HG02852 (cell line): ENCODE results near the gene CCDC33.

Experiments used
- ATAC-seq: cut with Tn5 transposase; IDR thresholded peaks from one replicate; pipeline ENCODE4 v1.9.1; 2021; ENCODE audit warnings: mild to moderate bottlenecking, moderate library complexity; ENCODE audit not compliant: unreplicated experiment

The CCDC33 gene

DNA sequence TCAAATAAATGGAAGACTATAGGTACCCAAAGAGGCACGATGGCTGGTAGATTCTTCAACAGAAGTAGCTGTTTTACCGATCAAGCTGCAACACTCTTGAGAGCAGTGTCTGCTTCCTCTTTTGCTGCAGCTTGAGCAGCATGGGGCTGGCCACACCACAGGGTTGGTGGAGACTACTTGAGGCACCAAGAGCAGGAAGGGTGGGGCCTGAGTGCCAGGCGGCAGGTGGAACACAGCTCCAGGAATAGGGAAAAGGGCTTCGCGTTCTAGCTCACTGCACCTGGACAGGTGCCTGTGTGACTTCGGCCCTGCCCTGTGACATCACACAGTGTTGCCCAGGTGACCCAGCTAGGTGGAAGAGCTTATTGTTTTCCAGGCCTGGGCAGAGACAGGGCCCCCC lies at the start of gene CCDC33:
Gene CCDC33, plus strand, starts transcription at position 365 of the 400 bp plus-strand sequence. CDS start 394 bp downstream, outside the sequence.
- ATAC-seq = no peak

GRCh38 chr15:74188216-74188615 lies 47.9 kb upstream of the CCDC33 start:
- ATAC-seq = no peak

GRCh38 chr15:74191798-74192197 lies 44.3 kb upstream of the CCDC33 start:
- no peak for ATAC-seq

GRCh38 chr15:74192751-74193150 lies 43.4 kb upstream of the CCDC33 start:
- no peak for ATAC-seq

GRCh38 chr15:74193299-74193718 lies 42.8 kb upstream of the CCDC33 start:
- ATAC-seq = no peak

- ATAC-seq = no peak
Observed at GRCh38 chr15:74193905-74194304, 42.2 kb upstream of the CCDC33 start.

- no peak for ATAC-seq
Observed at GRCh38 chr15:74194572-74195559, 41.3 kb upstream of the CCDC33 start.

GRCh38 chr15:74196175-74196574 lies 40.0 kb upstream of the CCDC33 start:
- no peak for ATAC-seq

GRCh38 chr15:74197176-74197965 lies 38.8 kb upstream of the CCDC33 start:
- no peak for ATAC-seq

DNA sequence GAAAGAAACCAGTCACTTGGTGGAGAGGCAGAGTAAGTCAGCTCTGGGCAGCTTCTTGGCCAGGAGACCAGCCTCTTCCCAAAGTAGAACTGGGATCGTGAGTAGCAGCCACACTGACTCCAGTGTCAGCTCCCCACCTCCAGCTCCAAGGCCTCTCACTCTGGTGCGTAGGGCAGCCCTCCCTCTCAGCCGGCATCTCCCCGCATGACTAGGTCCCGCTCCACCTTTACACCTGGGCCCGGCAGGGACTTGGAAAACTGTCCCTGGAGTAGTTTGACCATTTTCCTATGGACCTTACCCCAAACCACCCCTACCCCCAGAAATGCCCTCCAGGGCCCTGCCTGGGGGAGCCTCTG lies 36.9 kb upstream of the CCDC33 start:
- no peak for ATAC-seq

DNA sequence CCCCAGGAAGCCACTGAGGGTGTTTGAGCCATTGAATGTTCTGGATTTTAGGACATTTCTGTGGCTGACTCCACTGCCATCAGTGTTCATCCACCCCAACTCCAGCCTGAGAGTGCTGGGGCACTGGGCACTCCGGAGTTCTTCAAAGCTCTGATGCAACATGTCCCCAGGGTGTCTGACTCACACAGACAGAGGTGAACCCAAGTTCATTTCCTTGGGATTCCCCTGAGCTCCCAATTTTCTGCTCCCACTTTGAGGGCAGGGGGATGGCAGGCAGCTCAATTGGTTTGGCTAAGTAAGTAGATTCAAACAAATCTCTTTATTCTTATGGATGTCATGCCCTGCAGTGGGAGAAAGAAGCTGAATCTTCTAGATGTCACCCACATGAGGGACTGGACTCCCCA lies 35.7 kb upstream of the CCDC33 start:
- ATAC-seq = no peak

DNA sequence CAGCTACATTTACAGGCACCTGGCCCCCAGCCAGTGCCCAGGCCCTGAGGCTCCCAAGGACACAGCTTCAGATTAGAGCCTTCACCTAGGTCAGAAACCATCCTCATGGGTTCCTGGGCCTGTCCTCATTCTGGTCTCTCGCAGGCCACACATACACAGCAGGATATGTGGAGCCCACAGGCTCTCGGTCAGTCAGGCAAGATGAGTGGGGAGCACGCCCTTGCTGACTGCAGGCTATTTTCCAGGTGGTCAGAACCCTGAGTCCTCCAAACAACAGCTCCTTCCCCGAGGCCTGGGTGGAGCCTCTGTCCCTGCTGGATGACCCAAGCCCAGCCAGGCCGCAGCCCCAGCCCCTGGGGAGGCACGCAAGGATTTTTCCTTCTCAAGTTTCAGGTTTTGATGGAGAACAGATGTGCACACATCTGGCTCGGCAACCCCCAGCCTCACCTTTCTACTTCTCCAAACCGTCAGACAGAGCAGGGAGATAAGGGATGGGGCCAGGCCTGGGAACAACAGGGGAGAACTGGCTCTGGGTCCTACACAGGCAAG lies 35.2 kb upstream of the CCDC33 start:
- ATAC-seq = no peak

GRCh38 chr15:74201710-74202420 lies 34.3 kb upstream of the CCDC33 start:
- ATAC-seq = no peak

DNA sequence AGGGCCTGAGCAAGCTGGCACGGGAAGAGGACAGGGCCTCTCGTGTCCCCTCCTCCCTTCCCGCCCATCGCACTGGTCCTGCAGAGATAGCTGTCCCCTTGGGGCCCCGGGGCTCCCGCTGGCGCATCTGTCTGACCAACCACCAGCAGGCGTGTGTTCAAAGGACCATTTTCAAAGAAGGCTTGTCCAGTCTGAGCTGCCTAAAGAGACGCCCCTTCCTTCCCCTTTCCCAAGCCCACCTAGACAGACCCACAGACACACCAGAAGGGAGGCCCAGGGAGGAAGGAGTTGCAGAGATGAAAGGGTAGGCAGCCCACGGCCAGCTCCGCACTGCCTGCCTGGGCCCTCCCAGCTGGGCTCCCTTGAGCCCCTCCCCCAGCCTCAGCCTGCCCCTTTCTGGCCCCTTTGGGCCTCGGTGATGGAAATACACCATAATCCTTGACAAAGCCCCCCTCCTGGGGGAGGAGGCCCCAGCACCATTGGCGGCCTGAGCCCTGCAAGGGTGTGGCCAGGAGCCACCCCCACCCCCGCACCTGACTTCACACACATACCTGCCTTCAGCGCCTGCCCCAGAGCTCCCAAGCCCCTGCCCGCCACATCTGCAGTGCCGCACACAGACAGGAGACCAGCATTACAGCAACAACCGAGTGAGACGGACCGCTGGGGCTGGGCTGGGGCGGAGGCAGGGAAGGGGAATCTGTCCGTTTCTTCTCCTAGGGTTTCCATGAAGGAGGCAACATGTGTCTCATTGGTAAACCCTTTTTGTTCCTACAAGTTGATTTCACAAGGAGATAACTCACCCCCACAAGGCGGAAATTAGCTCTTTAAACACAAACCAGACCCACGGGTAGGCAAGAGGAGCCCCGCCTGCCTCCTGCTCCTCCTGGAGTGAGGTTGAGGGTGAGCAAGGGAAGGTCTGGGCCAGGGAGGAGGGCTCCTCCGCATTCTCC lies 33.4 kb upstream of the CCDC33 start, which contains the start of gene STRA6:
Gene STRA6, minus strand, starts transcription at position 336 of the 950 bp plus-strand sequence. CDS start 520 bp downstream, outside the sequence.
- ATAC-seq = no peak

DNA sequence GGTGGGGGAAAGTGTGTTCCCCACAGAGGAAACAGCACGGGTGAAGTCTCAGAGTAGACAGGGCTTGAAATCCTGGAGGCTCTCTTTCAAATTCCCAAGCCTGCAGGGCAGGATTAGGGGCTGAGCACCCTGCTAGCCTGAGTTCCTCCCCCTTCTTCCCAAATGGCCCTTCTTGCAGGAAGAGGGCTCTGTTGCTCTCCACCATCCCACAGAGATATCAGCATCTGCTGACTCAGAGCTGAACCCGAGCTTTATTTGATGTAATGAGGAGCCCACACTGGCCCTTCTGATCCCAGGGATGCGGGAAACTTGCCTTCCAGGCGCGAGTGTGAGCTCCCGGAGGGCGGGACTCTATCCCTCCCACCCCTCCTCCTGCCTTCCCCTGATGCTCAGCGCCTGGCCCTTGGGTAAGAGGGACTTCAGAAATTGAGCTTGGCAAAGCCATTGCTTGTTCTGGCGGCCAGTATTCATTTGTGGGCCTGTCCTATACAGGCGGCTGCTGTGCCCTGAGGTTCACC lies 32.2 kb upstream of the CCDC33 start:
- no peak for ATAC-seq

DNA sequence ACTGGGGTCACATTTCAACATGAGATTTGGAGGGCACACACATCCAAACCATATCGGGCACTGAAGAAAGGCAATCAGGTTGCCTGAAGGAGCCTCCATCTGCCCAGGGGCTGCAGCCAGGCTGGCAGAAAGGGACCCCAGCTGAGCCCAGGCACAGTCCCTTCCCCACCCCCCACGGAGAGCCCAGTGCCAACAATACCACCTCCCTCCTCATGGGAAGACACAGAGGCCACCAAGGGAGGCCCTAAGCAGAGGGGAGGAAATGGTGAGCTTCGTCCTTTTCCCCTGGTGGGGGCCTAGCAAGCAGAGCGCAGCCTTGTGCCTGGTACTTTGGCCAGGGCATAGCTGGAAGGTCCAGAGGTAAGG lies 30.6 kb upstream of the CCDC33 start:
- ATAC-seq = no peak

DNA sequence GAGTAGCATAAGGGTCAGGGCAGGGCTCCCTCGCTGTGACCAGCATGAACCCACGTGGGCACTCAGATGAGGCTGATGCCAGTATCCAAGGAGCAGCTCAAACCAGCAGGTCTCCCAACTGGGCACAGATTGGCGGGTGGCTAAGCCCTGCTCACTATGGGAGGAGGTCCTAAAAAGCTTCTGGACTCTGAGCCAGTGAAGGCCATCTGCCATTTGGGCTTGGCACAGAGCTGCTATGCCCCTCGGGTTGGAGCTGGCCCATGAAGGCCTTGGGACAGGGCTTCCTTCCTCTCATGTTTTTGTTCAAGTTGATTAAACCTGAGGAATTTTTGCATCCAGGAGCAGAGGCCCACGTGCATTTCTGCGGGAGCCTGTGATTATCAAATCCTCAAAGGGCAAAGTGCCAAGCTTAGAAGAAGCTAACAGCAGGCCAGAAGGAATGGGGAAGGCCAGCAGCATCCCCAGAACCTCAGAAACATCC lies 29.3 kb upstream of the CCDC33 start:
- no peak for ATAC-seq

DNA sequence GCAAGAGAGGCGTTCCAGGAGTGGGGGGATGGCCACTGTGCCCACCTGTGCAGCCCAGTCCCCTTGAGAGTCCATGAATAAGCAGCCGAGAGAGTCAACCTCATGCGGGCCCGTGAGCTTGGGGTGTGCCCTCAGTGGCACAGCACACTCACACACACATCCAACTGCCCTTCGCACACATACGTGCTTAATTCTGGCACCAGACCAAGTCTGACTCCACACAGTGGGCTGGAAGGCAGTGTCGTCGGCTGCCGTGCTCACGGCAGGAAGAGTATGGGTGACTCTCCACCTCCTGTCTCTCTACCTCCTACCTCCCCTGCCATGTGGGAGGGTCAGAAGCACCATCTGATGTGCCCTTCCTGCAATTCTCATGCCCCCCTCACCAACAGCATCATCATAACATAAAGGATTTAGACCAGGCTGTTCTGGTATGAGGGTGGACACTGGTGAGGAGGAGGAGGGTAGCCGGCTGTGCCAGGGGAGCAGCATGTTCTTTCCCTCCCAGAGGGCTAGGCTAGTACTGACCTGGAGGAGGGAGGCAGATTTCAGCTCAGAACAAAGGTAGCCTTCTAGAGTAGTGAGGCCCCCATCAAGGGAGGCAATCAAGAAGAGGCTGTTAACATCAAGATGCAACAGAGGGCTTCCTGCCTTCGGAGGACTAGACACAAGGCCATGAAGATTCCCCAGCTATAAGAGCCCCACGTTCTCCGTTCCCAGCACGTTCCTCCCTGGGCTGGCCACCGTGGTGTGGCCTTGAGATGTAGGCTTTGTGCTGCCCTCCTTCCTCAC lies 28.3 kb upstream of the CCDC33 start:
- ATAC-seq = no peak

DNA sequence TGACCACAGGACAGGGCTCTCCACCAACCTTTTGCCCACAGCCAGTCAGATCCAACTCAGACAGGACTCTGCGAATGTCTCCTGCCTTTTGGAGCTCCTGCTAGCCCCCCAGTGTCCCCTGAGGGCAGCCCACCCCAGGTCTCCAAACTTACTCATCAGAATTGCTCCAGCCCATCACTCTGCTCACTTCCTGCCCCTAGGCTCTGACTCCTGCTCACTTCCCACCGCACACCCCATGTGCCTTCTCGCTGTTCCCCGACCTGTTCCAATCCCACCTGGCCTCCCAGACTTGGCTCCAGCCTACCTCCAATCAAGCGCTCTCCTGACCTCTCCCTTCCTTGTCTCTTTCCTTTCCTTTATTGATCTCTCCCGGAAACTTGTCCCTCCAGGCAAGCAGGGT lies 27.6 kb upstream of the CCDC33 start:
- ATAC-seq = no peak
